ENCODE data around the gene ABCB4.

ABCB4 gene

GRCh38 chr7:87482115-87482514 is 6.6 kb upstream of the ABCB4 start:
- Histone ChIP-seq H3K9me2 (replicated peaks; ENCODE audit: control insufficient read depth, low read length) (no peaks in the 10 kb centered on the region), H3K9me3 (ENCODE audit: control insufficient read depth, insufficient read depth, low read length) (no peaks in the 10 kb centered on the region), H3K27ac (ENCODE audit: low read depth, low read length) (no peak overlapping the region), H3K36me3 (ENCODE audit: control insufficient read depth, low read length) (no peaks in the 10 kb centered on the region), H4K20me1 (ENCODE audit: control insufficient read depth, insufficient read depth, low read depth, low read length) (no peaks in the 10 kb centered on the region), H3K4me2 (ENCODE audit: low read length) (0 out of 2 replicates have a peak overlapping the region, but pooled peaks have one; percentile 25), H3K27me3 (ENCODE audit: control insufficient read depth, low read length) (no peaks in the 10 kb centered on the region), H3K79me2 (ENCODE audit: control insufficient read depth, low read length) (no peaks in the 10 kb centered on the region), H3F3A (ENCODE audit: control insufficient read depth, insufficient read depth) (no peaks in the 10 kb centered on the region), H3K4me1 (ENCODE audit: control insufficient read depth, low read length) (peaks cover 24% of the 10 kb centered on the region), H3K4me3 (ENCODE audit: low read length) (no peak overlapping the region)
- TF ChIP-seq, protein P1, sequence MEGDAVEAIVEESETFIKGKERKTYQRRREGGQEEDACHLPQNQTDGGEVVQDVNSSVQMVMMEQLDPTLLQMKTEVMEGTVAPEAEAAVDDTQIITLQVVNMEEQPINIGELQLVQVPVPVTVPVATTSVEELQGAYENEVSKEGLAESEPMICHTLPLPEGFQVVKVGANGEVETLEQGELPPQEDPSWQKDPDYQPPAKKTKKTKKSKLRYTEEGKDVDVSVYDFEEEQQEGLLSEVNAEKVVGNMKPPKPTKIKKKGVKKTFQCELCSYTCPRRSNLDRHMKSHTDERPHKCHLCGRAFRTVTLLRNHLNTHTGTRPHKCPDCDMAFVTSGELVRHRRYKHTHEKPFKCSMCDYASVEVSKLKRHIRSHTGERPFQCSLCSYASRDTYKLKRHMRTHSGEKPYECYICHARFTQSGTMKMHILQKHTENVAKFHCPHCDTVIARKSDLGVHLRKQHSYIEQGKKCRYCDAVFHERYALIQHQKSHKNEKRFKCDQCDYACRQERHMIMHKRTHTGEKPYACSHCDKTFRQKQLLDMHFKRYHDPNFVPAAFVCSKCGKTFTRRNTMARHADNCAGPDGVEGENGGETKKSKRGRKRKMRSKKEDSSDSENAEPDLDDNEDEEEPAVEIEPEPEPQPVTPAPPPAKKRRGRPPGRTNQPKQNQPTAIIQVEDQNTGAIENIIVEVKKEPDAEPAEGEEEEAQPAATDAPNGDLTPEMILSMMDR (IDR thresholded peaks at IDR 0.05; ENCODE audit: low read depth, low read length, poor library complexity, severe bottlenecking) = no peak
- no peak for TF ChIP-seq EZH2phosphoT487 (IDR thresholded peaks at IDR 0.05; ENCODE audit: borderline replicate concordance, low read length)

DNA sequence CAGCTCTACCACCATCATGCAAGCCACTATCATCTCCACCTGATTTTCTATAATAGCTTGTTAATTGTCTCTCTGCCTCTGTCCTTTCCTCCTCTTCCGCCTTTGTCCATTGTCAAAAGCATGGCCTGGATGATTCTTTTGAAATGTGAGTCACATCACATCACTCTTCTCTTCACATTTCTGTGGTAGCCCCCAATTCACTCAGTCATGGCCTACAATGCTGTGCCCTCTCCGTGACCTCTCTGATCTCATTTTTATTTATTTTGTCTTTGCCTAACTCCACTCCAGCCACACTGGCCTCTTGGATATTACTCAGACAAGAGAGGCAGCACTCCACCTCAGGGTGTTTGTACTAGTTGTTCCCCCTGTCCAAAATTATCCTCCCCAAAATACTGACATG is 4.9 kb upstream of the ABCB4 start:
- H3K4me2 ChIP-seq (ENCODE audit: low read length) = no peak overlapping the region
- H3K9me3 ChIP-seq (ENCODE audit: control insufficient read depth, insufficient read depth, low read length) = no peaks in the 10 kb centered on the region
- H3K27me3 ChIP-seq (ENCODE audit: control insufficient read depth, low read length) = no peaks in the 10 kb centered on the region
- no peaks in the 10 kb centered on the region for H3K79me2 ChIP-seq (ENCODE audit: control insufficient read depth, low read length)
- no peaks in the 10 kb centered on the region for H3K9me2 ChIP-seq (replicated peaks; ENCODE audit: control insufficient read depth, low read length)
- H3K27ac ChIP-seq (ENCODE audit: low read depth, low read length) = no peak overlapping the region
- H3K4me3 ChIP-seq (ENCODE audit: low read length) = no peak overlapping the region
- TF ChIP-seq, protein P1 (IDR thresholded peaks at IDR 0.05; ENCODE audit: low read depth, low read length, poor library complexity, severe bottlenecking) = no peak
- TF ChIP-seq EZH2phosphoT487 (IDR thresholded peaks at IDR 0.05; ENCODE audit: borderline replicate concordance, low read length) = no peak
- H3F3A ChIP-seq (ENCODE audit: control insufficient read depth, insufficient read depth) = peaks cover 3% of the 10 kb centered on the region
- H3K4me1 ChIP-seq (ENCODE audit: control insufficient read depth, low read length) = peaks cover 38% of the 10 kb centered on the region
- no peaks in the 10 kb centered on the region for H3K36me3 ChIP-seq (ENCODE audit: control insufficient read depth, low read length)
- H4K20me1 ChIP-seq (ENCODE audit: control insufficient read depth, insufficient read depth, low read depth, low read length) = no peaks in the 10 kb centered on the region

DNA sequence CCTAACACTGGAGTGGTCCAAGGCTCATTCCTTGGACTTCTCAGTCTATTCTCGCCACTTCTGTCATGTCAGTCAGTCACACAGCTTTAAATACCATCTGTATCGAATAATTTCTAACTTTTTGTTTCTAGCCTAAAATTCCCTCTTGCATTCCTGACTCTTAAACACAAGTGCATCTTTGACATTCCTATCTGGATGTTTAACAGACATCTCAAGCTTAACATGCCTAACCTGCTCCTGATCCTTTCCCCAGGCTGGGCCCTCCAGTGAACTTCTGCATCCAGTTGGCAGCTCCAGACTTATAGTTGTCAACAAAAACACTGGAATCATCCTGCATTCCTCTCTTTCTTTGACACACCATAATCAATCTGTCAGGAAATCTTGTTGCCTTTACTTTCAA is 4.5 kb upstream of the ABCB4 start:
- H3K27me3 ChIP-seq (ENCODE audit: control insufficient read depth, low read length) = no peaks in the 10 kb centered on the region
- peaks cover 6% of the 10 kb centered on the region for H3F3A ChIP-seq (ENCODE audit: control insufficient read depth, insufficient read depth)
- peaks cover 38% of the 10 kb centered on the region for H3K4me1 ChIP-seq (ENCODE audit: control insufficient read depth, low read length)
- no peaks in the 10 kb centered on the region for H3K36me3 ChIP-seq (ENCODE audit: control insufficient read depth, low read length)
- H4K20me1 ChIP-seq (ENCODE audit: control insufficient read depth, insufficient read depth, low read depth, low read length) = no peaks in the 10 kb centered on the region
- no peaks in the 10 kb centered on the region for H3K79me2 ChIP-seq (ENCODE audit: control insufficient read depth, low read length)
- no peaks in the 10 kb centered on the region for H3K9me2 ChIP-seq (replicated peaks; ENCODE audit: control insufficient read depth, low read length)
- no peak overlapping the region for H3K4me2 ChIP-seq (ENCODE audit: low read length)
- H3K9me3 ChIP-seq (ENCODE audit: control insufficient read depth, insufficient read depth, low read length) = no peaks in the 10 kb centered on the region
- no peak overlapping the region for H3K4me3 ChIP-seq (ENCODE audit: low read length)
- no peak for TF ChIP-seq EZH2phosphoT487 (IDR thresholded peaks at IDR 0.05; ENCODE audit: borderline replicate concordance, low read length)
- TF ChIP-seq, protein P1 (IDR thresholded peaks at IDR 0.05; ENCODE audit: low read depth, low read length, poor library complexity, severe bottlenecking) = no peak
- no peak overlapping the region for H3K27ac ChIP-seq (ENCODE audit: low read depth, low read length)

Data from DOHH2 (cell line).